ENCODE measurements around the gene COX6B1.
A peak's percentile ranks its signal among the peaks of the same experiment; 100 is the strongest.
"Not testable (repeated sequence)": the region's sequence is repeated elsewhere in the genome, so short reads cannot be mapped to it uniquely, and the experiment has no call there.

COX6B1 gene

DNA sequence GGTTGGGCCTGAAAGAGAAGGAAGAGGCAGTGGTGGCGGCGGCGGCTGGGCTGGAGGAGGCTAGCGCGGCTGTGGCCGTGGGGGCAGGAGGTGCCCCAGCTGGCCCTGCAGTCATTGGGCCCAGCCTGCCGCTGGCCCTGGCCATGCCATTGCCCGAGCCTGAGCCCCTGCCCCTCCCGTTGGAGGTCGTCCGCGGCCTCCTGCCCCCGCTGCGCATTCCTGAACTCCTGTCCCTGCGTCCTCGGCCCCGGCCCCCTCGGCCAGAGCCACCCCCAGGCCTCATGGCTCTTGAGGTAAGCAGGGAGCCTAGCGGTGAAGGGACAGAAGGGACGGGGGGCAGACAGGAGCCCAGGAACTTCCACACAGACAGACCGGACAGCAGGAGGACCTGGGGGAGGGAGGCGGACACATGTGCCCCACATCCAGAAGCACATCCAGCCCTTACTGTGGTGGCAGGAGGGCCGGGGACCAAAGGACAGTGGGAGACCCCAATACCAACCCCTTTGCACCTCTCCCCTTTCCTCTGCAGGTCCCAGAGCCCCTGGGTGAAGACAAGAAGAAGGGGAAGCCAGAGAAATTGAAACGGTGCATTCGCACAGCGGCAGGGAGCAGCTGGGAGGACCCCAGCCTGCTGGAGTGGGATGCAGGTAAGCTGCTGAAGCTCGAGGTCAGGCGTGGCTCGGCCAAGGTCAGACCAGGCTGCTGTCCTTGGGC, 14.2 kb upstream of the COX6B1 start:
- DNase-seq (ENCODE audit: low read depth in 2 of 3, low spot score in 2 of 3), result no peak

GRCh38 chr19:35636651-35637050, 11.5 kb upstream of the COX6B1 start:
- no peak for DNase-seq (ENCODE audit: low read depth in 2 of 3, low spot score in 2 of 3)

DNA sequence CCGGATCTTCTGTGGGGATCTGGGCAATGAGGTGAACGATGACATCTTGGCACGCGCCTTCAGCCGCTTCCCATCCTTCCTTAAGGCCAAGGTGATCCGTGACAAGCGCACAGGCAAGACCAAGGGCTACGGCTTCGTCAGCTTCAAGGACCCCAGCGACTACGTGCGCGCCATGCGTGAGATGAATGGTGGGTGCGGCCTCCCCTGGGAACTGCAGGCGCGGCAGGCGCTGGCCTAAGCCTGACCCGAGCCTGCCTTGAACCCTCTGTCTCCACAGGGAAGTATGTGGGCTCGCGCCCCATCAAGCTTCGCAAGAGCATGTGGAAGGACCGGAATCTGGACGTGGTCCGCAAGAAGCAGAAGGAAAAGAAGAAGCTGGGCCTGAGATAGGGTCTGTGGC, 11.0 kb upstream of the COX6B1 start:
- DNase-seq (ENCODE audit: low read depth in 2 of 3, low spot score in 2 of 3), result no peak

DNA sequence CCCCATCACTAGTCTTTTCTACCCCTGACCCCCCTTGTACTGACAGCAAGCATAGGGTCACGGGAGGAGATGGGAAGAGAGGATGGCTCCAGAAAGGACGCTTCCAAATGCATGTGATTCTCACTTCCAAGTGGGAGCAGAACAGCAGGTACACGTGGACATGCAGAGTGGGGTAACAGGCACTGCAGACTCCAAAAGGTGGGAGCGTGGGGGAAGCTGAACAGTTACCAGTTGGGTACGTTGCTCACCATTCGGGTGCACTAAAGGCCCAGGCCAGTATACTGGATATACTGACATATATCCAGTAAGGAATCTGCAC, 8.8 kb upstream of the COX6B1 start:
- DNase-seq (ENCODE audit: low read depth in 2 of 3, low spot score in 2 of 3), result no peak

- DNase-seq (ENCODE audit: low read depth in 2 of 3, low spot score in 2 of 3), result no peak
Measured at GRCh38 chr19:35639863-35640262, 8.3 kb upstream of the COX6B1 start.

DNA sequence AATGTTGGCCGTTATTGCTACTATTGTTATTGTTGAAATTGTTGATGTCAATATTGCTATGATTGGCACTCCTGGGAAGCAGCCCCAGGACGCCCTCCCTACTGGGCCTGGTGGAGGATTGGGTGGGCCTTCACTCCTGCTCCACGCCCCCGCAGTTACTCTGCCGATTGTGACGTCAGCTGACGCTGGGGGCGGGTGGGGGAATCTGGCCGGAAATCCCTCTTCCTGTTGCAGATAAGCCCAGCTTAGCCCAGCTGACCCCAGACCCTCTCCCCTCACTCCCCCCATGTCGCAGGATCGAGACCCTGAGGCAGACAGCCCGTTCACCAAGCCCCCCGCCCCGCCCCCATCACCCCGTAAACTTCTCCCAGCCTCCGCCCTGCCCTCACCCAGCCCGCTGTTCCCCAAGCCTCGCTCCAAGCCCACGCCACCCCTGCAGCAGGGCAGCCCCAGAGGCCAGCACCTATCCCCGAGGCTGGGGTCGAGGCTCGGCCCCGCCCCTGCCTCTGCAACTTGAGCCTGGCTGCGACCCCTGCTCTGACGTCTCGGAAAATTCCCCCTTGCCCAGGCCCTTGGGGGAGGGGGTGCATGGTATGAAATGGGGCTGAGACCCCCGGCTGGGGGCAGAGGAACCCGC, 6.5 kb upstream of the COX6B1 start, which contains the start of gene ETV2:
TSS of gene ETV2 (plus strand) at position 231 of the 637 bp plus-strand sequence. CDS start 716 bp downstream, outside the sequence.
- DNase-seq (ENCODE audit: low read depth in 2 of 3, low spot score in 2 of 3), result peak in 2 of 3 experiments; percentile 19 to 26

- DNase-seq (ENCODE audit: low read depth in 2 of 3, low spot score in 2 of 3), result no peak
Measured at GRCh38 chr19:35642312-35642711, 5.8 kb upstream of the COX6B1 start.

DNA sequence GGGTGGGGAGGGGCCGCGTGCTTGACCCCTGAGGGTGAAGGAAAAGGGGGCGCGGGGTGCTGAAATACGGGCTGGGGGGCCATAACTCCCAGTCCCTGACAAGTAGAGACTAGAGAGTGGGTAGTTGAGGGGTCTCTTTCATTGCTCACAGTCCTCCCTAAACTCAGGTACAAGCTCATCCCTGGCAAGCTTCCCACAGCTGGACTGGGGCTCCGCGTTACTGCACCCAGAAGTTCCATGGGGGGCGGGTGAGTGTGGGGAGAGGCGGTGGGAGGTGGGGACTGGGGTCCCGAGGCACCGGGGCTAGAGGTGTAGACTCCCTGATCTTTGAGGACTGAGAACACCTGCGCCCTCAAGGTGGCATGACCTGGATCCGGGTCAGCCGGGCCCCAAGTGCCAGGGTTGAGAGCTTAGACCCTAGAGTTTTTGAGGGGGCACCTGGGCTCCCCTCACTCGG, 5.3 kb upstream of the COX6B1 start:
- no peak for DNase-seq (ENCODE audit: low read depth in 2 of 3, low spot score in 2 of 3)

GRCh38 chr19:35643255-35644205, 4.6 kb upstream of the COX6B1 start:
- DNase-seq (ENCODE audit: low read depth in 2 of 3, low spot score in 2 of 3), result peak; percentile 62 to 87 (median 70)

GRCh38 chr19:35644206-35644986, 3.7 kb upstream of the COX6B1 start:
- peak; percentile 79 to 89 (median 88) for DNase-seq (ENCODE audit: low read depth in 2 of 3, low spot score in 2 of 3)

GRCh38 chr19:35644987-35645679, 3.0 kb upstream of the COX6B1 start:
- peak; percentile 49 to 85 (median 51) for DNase-seq (ENCODE audit: low read depth in 2 of 3, low spot score in 2 of 3)

DNA sequence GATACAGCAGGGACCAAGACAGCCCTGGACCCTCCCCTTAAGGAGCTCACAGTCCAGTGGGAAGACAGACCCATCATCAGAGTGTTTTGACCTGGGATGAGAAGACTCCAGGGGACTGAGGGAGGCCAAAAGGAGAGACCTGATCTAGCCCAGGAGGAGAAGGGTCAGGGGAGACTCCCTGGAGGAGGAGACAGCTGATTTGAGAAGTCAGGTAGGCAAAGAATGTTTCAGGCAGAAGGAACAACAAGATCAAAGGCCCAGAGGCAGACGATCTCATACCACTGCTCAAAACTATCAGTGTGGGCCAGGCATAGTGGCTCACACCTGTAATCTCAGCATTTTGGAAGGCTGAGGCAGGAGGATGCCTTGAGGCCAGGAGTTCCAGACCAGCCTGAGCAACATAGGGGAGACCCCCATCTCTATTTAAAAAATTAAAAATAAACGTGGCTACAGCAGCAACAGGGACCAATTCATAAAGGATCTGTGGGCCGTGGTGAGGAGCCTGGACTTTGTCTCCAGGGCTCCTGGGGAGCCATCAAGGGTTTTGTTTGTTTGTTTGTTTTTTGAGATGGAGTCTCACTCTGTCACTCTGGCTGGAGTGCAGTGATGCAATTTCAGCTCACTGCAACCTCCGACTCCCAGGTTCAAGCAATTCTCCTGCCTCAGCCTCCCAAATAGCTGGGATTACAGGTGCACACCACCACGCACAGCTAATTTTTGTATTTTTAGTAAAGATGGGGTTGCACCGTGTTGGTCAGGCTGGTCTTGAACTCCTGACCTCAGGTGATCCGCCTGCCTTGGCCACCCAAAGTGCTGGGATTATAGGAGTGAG, 2.2 kb upstream of the COX6B1 start:
- no peak for DNase-seq (ENCODE audit: low read depth in 2 of 3, low spot score in 2 of 3)

DNA sequence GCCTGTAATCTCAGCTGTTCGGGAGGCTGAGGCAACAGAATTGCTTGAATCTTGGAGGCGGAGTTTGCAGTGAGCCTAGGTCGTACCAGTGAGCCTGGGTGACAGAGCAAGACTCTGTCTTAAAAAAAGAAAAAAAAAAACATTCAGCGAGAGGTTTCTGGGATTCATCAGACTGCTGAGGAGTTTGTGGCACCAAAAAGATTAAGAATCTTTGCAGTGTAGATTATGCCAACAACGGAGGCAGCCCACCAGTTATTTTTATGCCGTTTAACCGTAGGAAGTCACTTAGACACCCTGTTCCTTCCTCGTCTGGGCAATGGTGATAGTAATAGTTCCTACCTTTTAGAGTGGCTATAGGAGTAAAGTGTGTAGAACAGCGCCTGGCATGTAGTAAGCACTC, 2.5 kb downstream of the COX6B1 start:
- no peak for DNase-seq (ENCODE audit: low read depth in 2 of 3, low spot score in 2 of 3)

DNA sequence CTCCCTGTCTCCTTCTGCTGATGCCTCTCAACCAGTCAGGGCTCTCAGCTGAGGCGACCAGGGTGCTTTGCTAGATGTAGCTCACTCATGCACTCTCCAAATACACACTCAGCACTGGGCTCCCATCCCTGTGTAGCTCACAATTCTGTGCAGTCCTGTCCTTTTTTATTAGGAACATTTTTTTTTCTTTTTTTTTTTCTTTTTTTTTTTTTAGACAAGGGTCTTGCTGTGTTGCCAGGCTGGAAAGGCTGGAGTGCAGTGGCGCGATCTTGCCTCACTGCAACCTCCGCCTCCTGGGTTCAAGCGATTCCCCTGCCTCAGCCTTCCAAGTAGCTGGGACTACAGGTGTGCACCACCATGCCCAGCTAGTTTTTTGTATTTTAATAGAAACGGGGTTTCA, 6.7 kb downstream of the COX6B1 start:
- DNase-seq (ENCODE audit: low read depth in 2 of 3, low spot score in 2 of 3), result not testable (repeated sequence)

- no peak for DNase-seq (ENCODE audit: low read depth in 2 of 3, low spot score in 2 of 3)
Measured at GRCh38 chr19:35655600-35655999, 7.5 kb downstream of the COX6B1 start.

GRCh38 chr19:35656700-35657099, 8.6 kb downstream of the COX6B1 start:
- no peak for DNase-seq (ENCODE audit: low read depth in 2 of 3, low spot score in 2 of 3)

DNA sequence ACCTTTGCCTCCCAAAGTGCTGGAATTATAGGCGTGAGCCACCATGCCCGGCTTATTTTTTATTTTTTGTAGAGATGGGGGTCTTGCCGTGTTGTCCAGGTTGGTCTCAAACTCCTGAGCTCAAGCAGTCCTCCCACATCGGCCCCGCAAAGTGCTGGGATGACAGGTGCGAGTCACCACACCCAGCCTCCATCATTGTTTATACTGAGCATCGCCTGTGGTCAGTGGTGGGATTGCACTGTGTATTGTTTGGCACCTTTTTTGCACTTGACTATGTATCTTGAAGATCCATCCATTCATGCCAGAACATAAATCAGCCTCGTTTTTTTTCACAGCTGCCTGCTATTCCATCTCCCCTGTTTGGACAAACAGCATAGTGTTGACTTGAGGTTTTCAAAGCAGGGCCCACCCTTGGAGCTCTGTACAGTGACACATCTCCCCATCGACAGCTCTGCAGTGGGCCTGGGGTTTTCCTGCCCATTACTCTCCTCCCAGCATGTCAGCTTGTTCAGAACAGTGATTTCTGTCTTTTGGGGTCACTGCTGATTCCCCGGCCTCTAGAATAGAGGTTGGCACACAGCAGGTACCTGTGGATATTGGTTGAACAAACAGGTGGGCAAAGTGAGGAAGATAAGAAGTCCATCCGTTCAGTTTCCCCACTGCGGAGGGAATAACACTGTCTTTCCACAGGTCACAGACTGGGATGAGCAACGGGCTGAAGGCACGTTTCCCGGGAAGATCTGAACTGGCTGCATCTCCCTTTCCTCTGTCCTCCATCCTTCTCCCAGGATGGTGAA, 10.0 kb downstream of the COX6B1 start:
- no peak for DNase-seq (ENCODE audit: low read depth in 2 of 3, low spot score in 2 of 3)

- DNase-seq (ENCODE audit: low read depth in 2 of 3, low spot score in 2 of 3), result no peak
Measured at GRCh38 chr19:35661995-35662340, 13.8 kb downstream of the COX6B1 start.

- no peak for DNase-seq (ENCODE audit: low read depth in 2 of 3, low spot score in 2 of 3)
Measured at GRCh38 chr19:35663981-35664380, 15.9 kb downstream of the COX6B1 start.

Measured in activated CD8-positive, alpha-beta memory T cell treated with anti-CD3 and anti-CD28 coated beads for 48 hours (primary cell).